GM18858 (cell line): ENCODE measurements around the gene EVPL.
"Not testable (repeated sequence)": the region's sequence is repeated elsewhere in the genome, so short reads cannot be mapped to it uniquely, and the experiment has no call there.

ENCODE experiments used
- ATAC-seq: cut with Tn5 transposase; IDR thresholded peaks from one replicate; pipeline ENCODE4 v1.9.1; 2021; ENCODE audit not compliant: unreplicated experiment

The EVPL gene

DNA sequence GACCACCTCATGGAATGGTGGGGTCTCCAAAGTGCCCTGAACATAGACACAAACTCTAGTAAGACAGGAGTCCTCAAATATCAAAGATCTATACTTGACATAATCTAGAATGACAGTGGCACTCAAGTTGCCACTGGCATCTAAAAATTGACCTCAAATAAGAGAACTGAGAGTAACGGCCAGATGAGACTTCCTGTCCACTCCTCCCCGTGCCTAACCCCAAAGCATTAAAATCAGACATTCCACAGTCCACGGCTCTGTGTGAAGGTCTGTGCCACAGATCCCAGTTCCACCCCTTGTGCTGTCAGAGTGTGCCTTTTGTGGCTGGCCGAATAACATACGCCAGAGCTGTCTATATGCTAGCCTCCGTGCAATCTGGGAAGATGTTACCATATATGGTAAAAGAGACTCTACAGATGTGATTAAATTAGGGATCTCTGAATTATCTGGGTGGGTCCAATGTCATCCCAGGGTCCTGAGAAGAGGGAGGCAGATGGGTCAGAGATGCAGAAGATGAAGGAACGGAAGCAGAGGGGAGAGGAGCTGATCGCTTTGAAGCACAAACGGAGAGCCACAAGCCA, 21.0 kb upstream of the EVPL start:
- ATAC-seq: no peak

DNA sequence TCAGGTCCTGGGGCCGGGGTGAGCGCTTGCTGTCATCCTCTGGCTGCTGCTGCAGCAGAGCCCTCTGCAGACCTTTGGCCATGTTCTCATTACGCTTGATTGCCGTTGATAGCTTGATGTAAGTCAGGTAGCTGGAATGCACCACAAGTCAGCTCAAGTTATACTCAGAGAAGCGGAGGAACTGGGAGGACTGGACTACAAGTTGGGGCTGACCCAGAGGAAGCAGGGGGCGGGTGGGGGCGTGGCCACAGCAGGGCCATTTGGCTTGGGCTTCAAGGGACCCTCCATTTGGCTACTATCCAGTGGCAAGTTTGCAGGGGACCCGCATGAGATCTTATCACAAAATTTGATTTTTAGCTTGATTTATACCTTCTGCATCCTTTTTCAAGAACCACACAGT, 19.0 kb upstream of the EVPL start:
- no peak for ATAC-seq

DNA sequence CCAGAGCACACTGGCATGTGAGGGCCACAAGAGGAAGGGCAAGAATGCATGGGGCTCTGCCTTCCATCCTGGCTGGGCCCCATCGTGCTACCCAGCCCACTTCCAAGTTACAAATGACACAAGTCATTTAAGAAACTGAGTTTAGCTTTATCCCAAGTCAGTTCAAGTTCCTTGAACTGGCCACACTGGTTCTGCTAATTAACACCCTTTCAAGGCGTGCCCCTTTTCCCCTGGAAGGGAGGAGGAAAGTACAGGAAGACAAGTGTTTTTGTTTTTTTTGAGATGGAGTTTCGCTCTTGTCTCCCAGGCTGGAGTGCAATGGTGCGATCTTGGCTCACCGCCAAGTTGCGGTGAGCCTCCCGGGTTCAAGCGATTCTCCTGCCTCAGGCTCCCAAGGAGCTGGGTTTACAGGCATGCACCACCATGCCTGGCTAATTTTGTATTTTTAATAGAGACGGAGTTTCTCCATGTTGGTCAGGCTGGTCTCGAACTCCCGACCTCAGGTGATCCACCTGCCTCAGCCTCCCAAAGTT, 17.4 kb upstream of the EVPL start:
- ATAC-seq: not testable (repeated sequence)

DNA sequence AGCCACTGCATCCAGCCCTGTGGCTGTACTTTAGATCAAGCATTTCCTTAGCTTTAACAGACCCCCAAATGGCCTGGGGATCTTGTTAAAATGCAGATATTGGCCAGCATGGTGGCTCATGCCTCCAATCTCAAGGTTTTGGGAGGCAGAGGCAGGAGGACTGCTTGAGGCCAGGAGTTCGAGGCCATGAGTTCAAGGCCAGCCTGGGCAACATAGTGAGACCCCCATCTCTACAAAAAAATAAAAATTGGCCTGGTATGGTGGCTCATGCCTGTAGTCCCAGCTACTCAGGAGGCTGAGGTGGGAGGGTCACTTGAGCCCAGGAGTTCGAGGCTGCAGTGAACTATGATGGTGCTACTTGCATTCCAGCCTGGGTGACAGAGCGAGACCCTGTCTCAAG, 15.8 kb upstream of the EVPL start:
- not testable (repeated sequence) for ATAC-seq

DNA sequence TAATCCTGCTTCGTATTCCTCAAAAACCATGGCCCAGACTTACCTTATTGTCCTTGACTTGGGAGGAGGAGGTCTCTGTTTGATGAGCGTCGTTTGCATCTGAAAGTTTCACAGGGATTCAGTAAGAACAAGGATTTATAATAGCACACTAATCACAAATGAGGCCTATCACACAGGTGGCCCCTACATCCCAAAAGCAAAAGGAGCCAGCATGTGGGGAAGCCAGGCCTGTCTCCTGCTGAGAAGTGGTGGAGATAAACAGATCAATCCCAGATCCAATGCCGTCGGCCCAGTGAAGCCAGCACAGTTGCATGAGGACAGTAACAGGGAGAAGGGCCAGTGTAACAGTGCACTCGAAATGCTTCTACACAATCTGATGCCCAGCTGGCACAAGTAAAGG, 13.3 kb upstream of the EVPL start:
- ATAC-seq: no peak

DNA sequence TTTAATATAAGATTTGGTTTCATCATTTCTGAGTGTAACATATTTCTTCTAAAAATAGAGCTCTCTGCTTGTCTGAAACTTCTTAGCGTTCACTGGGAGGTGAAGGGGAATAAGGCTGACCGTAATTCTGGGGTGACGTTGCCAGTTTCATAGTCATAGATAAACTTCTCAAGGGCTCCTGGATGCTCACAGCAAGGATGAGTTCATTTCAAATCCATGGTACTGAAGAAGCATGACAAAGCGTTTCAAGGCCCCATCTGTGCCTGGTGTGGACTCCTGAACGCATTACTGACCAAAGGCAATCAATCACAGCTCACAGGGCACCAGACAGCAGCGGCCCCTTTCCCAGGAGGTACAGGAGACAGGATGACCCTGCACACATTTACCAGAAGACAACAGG, 12.0 kb upstream of the EVPL start:
- ATAC-seq: no peak

DNA sequence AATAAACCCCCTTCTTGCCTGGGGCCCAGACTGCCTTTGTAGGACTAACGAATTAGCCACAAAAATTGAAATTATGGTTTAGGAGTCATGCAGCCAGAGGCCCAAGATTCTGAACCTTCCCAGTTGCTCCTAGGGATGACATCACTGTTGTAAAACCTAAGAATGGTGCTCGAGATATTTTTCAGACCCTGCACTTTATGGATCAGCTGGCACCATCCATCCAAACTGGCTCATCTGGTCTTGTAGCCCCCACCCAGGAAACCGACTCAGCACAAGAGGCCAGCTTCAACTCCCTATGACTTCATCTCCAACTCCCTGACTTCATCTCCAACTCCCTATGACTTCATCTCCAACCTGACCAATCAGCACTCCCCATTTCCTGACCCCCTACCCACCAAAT, 10.9 kb upstream of the EVPL start:
- ATAC-seq: no peak

DNA sequence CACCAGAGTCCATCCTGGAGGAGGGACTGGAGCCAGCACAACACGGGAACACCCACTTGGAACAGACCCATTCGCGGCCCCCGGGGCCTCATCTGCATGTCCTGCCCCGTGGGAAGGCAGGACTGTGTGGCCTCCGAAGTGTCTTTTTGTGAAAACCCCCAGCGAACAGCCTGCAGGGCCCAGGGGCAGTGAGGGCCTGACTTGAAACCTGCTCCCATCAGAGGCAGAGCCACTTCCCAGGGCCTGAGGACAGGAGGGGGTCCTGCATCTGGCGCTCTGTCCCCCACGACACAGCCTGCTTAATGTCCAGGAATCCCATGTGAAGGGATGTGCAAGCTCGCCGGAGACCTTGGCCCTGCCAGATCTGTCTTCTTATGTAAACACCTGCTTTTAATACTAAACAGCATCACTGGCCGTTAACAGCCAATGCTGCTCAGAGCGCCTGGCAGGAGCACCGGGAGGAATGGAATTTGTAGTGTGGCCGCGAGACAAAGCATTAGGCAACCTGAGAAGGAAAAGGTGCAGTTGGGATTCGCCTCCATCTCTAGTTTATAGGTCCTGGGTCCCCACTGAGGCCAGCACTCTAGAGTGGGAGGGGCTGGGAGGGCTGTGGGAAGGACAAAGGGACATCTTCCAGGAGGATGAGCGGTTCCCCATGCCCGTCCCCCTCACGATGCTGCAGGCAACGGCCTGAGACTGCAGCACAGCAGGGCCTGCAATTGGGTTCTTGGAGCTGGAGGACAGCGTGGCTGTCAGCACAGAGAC, 9.6 kb upstream of the EVPL start:
- ATAC-seq: no peak

DNA sequence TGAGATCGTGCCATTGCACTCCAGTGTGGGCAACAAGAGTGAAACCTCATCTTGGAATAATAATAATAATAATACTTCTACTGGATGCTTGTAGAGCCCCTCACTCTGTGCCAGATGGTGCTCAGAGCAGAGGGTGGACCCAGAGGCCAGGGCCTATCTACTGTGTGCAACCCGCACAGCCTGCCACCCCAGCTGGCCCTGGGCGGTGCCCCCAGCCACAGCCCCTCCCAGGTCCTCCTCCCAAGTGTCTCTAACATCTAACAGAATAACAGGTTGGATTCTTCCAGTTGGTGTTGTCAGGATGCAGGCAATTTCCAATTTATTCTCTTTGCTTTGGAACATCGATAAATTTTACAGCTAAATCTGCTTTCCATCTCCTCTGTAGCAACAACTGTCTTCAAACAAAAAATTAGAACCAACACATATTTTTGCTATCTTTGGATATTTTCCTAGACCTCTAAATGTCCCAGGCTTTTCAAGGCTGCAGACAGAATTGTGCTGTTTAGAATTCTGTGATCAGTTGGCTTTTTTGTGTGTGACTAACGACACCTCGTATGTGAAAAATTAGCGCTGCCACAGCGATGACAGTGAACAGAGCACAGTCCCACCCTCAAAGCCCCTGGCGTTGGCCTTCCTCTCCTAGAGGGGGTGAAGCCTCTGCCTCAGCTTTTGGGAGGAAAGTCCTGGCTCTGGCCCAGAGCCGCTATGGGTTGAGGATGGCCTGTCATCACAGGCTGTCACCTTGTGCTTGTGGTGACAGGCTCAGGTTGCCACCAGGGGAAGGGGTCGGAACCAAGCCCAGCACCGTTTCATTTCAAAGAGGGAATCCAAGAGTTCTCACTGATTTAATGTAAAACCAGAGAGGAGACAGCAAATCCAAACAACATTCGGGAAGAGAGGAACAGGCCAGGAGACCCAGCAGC, 7.6 kb upstream of the EVPL start:
- ATAC-seq: no peak

DNA sequence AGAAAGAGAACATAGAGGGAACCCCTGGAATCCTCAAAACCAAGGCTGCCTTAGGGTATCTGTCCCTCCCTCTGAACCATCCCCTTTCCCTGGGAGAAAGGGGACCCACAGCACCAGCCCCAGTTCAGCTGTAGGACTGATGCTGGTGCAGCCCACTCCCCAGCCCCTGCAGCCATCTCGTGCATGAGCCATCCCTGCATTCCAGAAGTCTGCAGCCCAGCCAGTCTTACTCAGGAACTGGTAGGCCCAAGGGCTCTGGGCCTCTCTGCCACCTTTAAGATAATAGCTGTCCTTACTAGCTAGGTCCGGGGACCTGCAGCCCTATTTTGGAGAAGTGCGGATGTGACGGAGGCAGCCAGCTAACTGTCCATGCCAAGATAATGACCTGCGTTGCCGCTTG, 6.0 kb upstream of the EVPL start:
- no peak for ATAC-seq

DNA sequence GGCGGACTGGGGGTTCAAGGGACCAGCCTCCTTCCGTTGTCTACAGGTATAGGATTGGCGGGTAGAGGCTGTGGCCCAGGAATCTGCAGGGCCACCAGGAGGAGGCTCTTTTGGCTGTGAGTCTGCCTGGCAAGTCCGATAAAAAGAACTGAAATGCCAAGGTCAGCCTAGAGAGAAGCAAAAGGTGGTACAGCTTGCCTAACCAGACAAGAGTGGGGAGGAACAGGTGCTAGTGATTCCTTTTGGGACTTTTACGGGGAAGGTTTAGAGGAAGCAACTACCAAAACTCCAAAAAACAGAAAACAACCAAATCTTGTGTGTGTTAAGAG, 5.6 kb upstream of the EVPL start:
- ATAC-seq: no peak

DNA sequence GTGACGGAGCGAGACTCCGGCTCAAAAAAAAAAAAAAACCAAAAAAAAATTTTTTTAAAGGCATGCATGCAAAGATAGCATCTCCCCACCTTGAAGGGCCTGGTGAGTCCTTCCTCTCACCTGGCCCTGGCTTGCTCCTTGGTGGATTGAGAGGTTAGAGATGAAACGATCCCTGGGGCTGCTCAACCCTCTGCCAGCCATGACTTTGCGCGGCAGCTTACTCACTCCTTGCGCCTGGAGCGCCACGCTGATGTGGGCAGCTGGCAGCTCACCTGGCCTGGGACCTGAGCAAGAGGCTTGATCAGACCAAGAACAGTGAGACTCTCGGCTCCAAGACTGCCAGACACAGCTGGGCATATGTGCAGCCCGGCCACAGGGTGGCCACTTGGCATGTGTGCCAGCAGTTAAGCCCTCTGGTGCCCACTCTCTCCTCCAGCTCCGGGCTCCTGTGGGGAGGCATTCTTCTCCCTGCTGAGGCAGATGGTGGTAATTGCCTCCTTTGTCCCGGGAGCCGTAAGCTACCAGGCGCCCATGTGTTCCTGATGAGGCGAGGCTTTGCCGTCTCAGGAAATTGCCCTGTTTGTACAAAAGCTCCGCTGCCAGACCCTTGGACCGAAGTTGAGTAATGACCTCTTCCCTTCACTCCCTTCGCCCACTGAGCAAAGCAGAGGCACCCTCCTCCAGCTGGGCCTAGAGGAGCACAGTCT, 5.1 kb upstream of the EVPL start:
- no peak for ATAC-seq

DNA sequence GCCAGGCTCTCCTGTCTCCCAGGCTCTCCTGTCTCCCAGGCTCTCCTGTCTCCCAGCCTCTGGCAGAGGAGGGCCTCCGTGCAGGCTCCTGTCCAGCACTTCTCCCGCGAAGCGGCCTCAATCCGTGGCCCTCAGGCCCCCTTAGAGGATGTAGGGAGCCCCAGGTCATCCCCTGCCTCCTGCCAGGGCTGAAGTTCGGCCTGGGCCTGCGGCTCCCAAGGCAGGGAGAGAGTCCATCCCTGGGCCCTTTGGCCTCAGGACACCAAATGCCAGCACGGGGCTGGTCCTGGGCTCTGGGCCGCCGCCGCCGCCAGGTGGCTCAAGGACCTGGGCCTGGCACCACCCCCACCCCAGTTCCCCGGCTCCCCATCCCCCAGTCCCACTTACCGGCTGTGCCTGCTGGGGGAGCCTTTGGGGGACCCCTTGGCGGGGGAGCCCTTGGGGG, 370 bp downstream of the EVPL start:
- ATAC-seq: no peak

DNA sequence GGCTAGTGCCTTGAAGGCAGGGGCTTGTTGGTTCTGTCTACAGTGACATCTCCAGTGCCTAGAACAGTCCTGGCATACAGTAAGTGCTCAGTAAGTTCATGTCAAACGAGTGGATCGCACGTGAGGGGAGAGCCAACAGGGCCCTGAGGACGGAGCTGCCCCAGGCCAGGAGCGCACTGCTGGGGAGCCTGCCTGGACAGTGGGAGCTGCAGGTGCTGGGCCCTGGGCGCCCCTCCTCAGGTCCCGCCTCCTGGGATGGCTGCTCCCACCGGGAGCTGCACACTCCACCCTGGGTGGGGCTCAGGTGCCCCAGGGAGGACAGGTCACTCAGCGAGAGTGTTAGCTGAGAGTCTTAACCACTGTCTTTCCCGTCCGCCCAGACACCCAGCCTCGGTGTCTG, 1.8 kb downstream of the EVPL start:
- no peak for ATAC-seq

DNA sequence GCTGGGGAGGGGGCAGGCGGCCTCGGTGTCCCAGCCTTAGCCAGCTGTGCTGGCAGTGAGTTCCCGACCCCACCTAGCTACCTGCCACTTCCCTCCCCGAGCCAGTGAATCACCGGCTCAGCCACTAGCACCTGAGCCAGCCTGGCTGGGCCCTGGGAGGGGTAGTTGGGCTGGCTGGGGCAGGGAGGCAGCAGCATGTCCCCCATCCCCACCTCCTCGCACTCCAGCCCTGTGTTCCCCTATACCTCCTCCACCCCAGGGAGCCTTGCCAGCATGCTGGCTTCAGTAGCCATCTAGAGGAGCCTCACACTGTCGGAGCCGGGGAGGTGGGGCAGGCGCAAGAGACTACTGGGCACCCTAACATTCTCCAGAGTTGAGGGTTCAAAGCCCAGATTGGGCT, 2.8 kb downstream of the EVPL start:
- ATAC-seq: no peak

DNA sequence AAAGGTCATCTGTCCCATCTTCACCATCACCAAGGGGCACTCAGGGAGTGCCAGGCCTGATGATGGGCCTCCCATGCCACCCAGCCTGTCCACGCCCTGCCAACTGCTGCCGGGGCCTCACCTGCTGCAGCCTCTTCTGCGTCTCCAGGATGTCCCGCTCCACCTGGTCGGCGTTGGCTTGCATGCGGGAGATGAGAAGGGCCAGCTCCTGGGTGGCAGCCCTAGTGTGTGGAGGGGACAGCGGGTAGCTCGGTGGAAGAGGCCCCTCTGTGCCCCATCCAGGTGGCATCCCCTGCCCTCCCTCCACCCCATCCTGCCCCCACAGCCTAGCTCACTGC, 3.2 kb downstream of the EVPL start:
- ATAC-seq: no peak

DNA sequence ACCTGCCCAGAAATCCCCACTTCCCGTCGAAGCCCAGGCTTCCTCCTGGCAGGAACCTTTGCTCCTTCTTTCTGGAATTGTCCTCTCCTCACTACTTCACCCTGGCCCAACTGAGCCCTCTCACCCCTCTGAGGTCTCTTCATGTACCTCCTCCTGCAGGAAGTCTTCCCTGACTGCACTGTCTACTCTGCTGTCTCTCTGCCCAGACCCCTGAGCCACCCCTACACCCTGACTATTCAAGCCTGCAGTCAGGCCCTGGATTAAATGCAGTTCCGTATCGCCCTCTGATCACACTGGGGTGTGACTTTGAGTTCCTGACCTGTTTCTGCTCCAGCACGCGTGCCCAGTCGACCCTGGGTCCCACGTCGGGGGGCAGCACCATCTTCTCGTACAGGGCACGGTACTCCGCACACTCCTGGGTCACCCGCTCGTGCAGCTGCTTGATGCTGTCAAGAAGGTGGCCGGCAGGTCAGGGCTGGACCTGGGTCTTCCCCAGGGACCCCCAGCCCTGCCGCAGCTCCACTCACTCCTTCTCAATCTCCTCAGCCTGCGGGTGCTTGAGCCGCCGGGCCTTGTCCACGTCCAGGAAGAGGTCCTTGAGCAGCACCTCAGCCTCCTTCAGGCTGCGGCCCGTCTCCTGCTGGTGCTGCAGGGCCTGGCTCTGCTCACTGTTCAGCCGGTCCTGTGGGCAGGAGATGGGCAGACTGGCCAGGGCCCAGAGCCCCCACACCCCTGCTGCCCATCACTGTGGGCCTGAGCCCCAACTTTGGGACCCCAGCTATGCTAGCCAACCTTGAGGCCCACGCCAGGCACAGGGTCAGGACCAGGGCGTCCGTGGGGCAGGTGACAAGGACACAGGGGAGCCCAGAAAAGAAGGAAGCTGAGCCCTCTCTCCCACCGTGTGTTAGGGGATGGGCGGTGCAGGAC, 3.9 kb downstream of the EVPL start:
- no peak for ATAC-seq

DNA sequence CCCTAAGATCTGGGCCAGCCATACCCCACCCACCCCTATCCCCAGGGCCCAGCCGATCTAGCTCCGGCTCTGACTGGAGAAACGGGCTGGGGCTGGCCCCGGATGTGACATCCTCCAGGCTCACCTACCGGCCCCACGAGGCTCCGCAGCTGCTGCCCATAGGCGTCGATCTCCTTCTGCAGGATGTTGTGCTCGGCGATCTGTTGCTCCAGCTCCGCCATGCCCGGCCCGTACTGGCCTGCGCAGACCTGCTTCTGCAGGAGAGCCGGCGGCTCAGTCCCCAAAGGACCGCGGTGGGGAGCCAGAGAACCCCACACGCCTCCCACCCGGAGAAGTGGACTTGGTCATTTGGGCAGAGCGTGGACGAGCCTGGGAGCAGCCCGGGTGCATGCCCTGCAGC, 4.8 kb downstream of the EVPL start:
- no peak for ATAC-seq

DNA sequence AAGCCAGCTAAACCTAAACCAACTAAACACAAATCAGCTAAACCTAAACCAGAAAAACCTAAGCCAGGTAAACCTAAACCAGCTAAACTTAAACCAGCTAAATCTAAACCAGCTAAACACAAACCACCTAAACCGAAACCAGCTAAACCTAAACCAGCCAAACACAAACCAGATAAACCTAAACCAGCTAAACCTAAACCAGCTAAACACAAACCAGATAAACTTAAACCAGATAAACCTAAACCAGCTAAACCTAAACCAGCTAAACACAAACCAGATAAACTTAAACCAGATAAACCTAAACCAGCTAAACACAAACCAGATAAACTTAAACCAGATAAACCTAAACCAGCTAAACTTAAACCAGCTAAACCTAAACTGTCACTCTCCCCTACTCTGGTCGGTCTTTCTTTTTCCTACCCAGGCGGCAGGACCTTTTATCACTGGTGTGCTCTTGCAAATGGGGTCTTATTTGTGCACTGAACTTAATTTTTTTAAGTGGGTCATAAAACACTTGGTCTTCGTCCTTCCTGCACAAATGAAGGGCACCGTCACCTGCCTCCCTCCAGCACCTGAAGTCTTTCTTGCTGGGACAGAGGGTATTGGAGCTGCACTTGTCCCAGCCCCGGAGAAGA, 7.2 kb downstream of the EVPL start:
- no peak for ATAC-seq

DNA sequence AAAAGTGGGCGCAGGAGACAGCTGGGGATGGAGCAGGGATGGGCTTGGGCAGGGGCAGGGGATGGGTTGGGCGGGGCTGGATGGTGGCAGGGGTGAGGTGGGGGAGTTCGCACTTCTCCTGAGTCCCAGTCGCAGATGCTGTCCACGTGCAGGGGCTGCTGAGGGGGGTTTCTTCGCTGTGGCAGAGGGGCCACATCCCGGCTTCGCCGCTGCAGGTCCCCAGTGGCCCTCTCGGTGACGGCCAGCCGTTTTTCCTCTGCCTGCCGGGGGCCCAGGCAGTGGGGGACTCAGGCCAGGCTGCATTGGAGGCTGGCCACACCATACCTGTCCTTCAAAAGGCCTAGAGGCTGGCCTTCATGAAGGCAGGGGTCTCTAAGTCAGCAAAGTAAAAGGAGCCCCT, 8.3 kb downstream of the EVPL start:
- ATAC-seq: no peak
